HG03571 (cell line): ENCODE measurements around the gene B3GNT5.

ENCODE experiments used
- ATAC-seq: cut with Tn5 transposase; IDR thresholded peaks from one replicate; pipeline ENCODE4 v1.9.1; 2021; ENCODE audit not compliant: unreplicated experiment

Gene B3GNT5

GRCh38 chr3:183288117-183288516 is 35.1 kb downstream of the B3GNT5 start:
- no peak for ATAC-seq

- ATAC-seq = no peak
Observed at GRCh38 chr3:183290216-183290615, 37.2 kb downstream of the B3GNT5 start.

GRCh38 chr3:183291497-183292031 is 38.5 kb downstream of the B3GNT5 start:
- no peak for ATAC-seq

GRCh38 chr3:183293966-183294365 is 40.9 kb downstream of the B3GNT5 start:
- no peak for ATAC-seq

- no peak for ATAC-seq
Observed at GRCh38 chr3:183295211-183295610, 42.2 kb downstream of the B3GNT5 start.

GRCh38 chr3:183296944-183297343 is 43.9 kb downstream of the B3GNT5 start:
- ATAC-seq = no peak

GRCh38 chr3:183298701-183299153 is 45.7 kb downstream of the B3GNT5 start:
- no peak for ATAC-seq

- ATAC-seq = no peak
Observed at GRCh38 chr3:183299976-183300375, 46.9 kb downstream of the B3GNT5 start.

- no peak for ATAC-seq
Observed at GRCh38 chr3:183300996-183301562, 48.0 kb downstream of the B3GNT5 start.

GRCh38 chr3:183301937-183302580 is 49.0 kb downstream of the B3GNT5 start:
- ATAC-seq = no peak

GRCh38 chr3:183303690-183304089 is 50.6 kb downstream of the B3GNT5 start:
- no peak for ATAC-seq

- no peak for ATAC-seq
Observed at GRCh38 chr3:183306798-183307671, 54.0 kb downstream of the B3GNT5 start.

GRCh38 chr3:183307749-183308148 is 54.7 kb downstream of the B3GNT5 start:
- no peak for ATAC-seq

- ATAC-seq = no peak
Observed at GRCh38 chr3:183308751-183309150, 55.7 kb downstream of the B3GNT5 start.

GRCh38 chr3:183309276-183309675 is 56.2 kb downstream of the B3GNT5 start:
- no peak for ATAC-seq

- ATAC-seq = no peak
Observed at GRCh38 chr3:183310936-183311335, 57.9 kb downstream of the B3GNT5 start.

- no peak for ATAC-seq
Observed at GRCh38 chr3:183312433-183312832, 59.4 kb downstream of the B3GNT5 start.

GRCh38 chr3:183313351-183313750 is 60.3 kb downstream of the B3GNT5 start:
- ATAC-seq = no peak

GRCh38 chr3:183313764-183314163 is 60.7 kb downstream of the B3GNT5 start:
- no peak for ATAC-seq

- ATAC-seq = no peak
Observed at GRCh38 chr3:183315739-183316138, 62.7 kb downstream of the B3GNT5 start.

- ATAC-seq = no peak
Observed at GRCh38 chr3:183317271-183317670, 64.2 kb downstream of the B3GNT5 start.
